ENCODE measurements around the gene PSTPIP1. TPM values are rescaled to one million over a fixed set of nuclear protein-coding genes. Genes with fewer than 3 reads are reported as not detected.
A peak's percentile ranks its signal among the peaks of the same experiment; 100 is the strongest.

PSTPIP1 gene
- total RNA-seq, 1 experiment from 2014 or later, result not detected

- peak; percentile 69; the same call in 1 of the 2 replicates for ATAC-seq
- Histone ChIP-seq H3K36me3 (ENCODE audit: low read depth, low read length) (no peaks in the 10 kb centered on the region), H3F3A (ENCODE audit: low read length, unreplicated experiment) (no peaks in the 10 kb centered on the region), H3K4me3 (ENCODE audit: low read length) (no peak overlapping the region), H3K27ac (ENCODE audit: low read length) (no peak overlapping the region), H3K4me2 (ENCODE audit: low read length) (no peak overlapping the region), H2AFZ (ENCODE audit: low read length) (no peak overlapping the region), H3K79me2 (ENCODE audit: low read length) (no peaks in the 10 kb centered on the region), H3K9me2 (replicated peaks; ENCODE audit: low read length) (no peaks in the 10 kb centered on the region), H4K20me1 (ENCODE audit: low read length) (no peaks in the 10 kb centered on the region), H3K27me3 (ENCODE audit: low read length) (no peaks in the 10 kb centered on the region), H3K9ac (ENCODE audit: low read length) (no peak overlapping the region), H3K9me3 (ENCODE audit: low read length) (no peaks in the 10 kb centered on the region), H3K4me1 (ENCODE audit: insufficient read depth, low read length) (0 out of 2 replicates have a peak, but pooled peaks cover 6% of the 10 kb centered on the region)
- TF ChIP-seq EZH2 (IDR thresholded peaks at IDR 0.05; ENCODE audit: low read length, unreplicated experiment), result no peak
- no peak for TF ChIP-seq EZH2phosphoT487 (IDR thresholded peaks at IDR 0.05; ENCODE audit: borderline replicate concordance, low read length)
- TF ChIP-seq CTCF (conservative IDR thresholded peaks at IDR 0.05; ENCODE audit: low read depth, low read length), result no peak
- DNase-seq, result peak; percentile 41
- POLR2A ChIA-PET (ENCODE audit: unreplicated experiment), result no interaction called here
- CTCF ChIA-PET, result no interaction called here
- intact Hi-C loops (cut with micrococcal nuclease), result no loop called here
- no TSS peak for BruUV-seq (replicated peaks)
Observed at GRCh38 chr15:76996526-76997401, 1.8 kb downstream of the PSTPIP1 start.

GRCh38 chr15:76998663-76999285, 3.8 kb downstream of the PSTPIP1 start:
- H3K4me2 ChIP-seq (ENCODE audit: low read length), result no peak overlapping the region
- DNase-seq (no peak), ATAC-seq (no peak)
- H2AFZ ChIP-seq (ENCODE audit: low read length), result no peak overlapping the region
- no peaks in the 10 kb centered on the region for H3K79me2 ChIP-seq (ENCODE audit: low read length)
- no peaks in the 10 kb centered on the region for H3K27me3 ChIP-seq (ENCODE audit: low read length)
- intact Hi-C loops (cut with micrococcal nuclease), result no loop called here
- BruUV-seq (replicated peaks), result no TSS peak
- H3K27ac ChIP-seq (ENCODE audit: low read length), result no peak overlapping the region
- H3K4me1 ChIP-seq (ENCODE audit: insufficient read depth, low read length), result 0 out of 2 replicates have a peak, but pooled peaks cover 6% of the 10 kb centered on the region
- no peaks in the 10 kb centered on the region for H3K9me3 ChIP-seq (ENCODE audit: low read length)
- no peaks in the 10 kb centered on the region for H3K36me3 ChIP-seq (ENCODE audit: low read depth, low read length)
- POLR2A ChIA-PET (ENCODE audit: unreplicated experiment), result no interaction called here
- CTCF ChIA-PET, result no interaction called here
- no peaks in the 10 kb centered on the region for H3F3A ChIP-seq (ENCODE audit: low read length, unreplicated experiment)
- no peak overlapping the region for H3K4me3 ChIP-seq (ENCODE audit: low read length)
- no peak overlapping the region for H3K9ac ChIP-seq (ENCODE audit: low read length)
- TF ChIP-seq EZH2phosphoT487 (IDR thresholded peaks at IDR 0.05; ENCODE audit: borderline replicate concordance, low read length) (no peak), CTCF (conservative IDR thresholded peaks at IDR 0.05; ENCODE audit: low read depth, low read length) (no peak), EZH2 (IDR thresholded peaks at IDR 0.05; ENCODE audit: low read length, unreplicated experiment) (no peak)
- no peaks in the 10 kb centered on the region for H3K9me2 ChIP-seq (replicated peaks; ENCODE audit: low read length)
- no peaks in the 10 kb centered on the region for H4K20me1 ChIP-seq (ENCODE audit: low read length)

- no peak for TF ChIP-seq CTCF (conservative IDR thresholded peaks at IDR 0.05; ENCODE audit: low read depth, low read length)
- no peak for TF ChIP-seq EZH2 (IDR thresholded peaks at IDR 0.05; ENCODE audit: low read length, unreplicated experiment)
- no peak for TF ChIP-seq EZH2phosphoT487 (IDR thresholded peaks at IDR 0.05; ENCODE audit: borderline replicate concordance, low read length)
- no peak for ATAC-seq
- POLR2A ChIA-PET (ENCODE audit: unreplicated experiment), result no interaction called here
- H3K79me2 ChIP-seq (ENCODE audit: low read length), result no peaks in the 10 kb centered on the region
- CTCF ChIA-PET, result no interaction called here
- no peak overlapping the region for H2AFZ ChIP-seq (ENCODE audit: low read length)
- no peaks in the 10 kb centered on the region for H3F3A ChIP-seq (ENCODE audit: low read length, unreplicated experiment)
- no peaks in the 10 kb centered on the region for H3K9me2 ChIP-seq (replicated peaks; ENCODE audit: low read length)
- no peak for DNase-seq
- H3K4me3 ChIP-seq (ENCODE audit: low read length), result no peak overlapping the region
- intact Hi-C loops (cut with micrococcal nuclease), result no loop called here
- BruUV-seq (replicated peaks), result no TSS peak
- H3K36me3 ChIP-seq (ENCODE audit: low read depth, low read length), result no peaks in the 10 kb centered on the region
- H3K9me3 ChIP-seq (ENCODE audit: low read length), result no peaks in the 10 kb centered on the region
- no peak overlapping the region for H3K4me2 ChIP-seq (ENCODE audit: low read length)
- no peaks in the 10 kb centered on the region for H4K20me1 ChIP-seq (ENCODE audit: low read length)
- 0 out of 2 replicates have a peak, but pooled peaks cover 6% of the 10 kb centered on the region for H3K4me1 ChIP-seq (ENCODE audit: insufficient read depth, low read length)
- H3K27me3 ChIP-seq (ENCODE audit: low read length), result no peaks in the 10 kb centered on the region
- no peak overlapping the region for H3K27ac ChIP-seq (ENCODE audit: low read length)
- H3K9ac ChIP-seq (ENCODE audit: low read length), result no peak overlapping the region
Observed at GRCh38 chr15:76999996-77000395, 5.1 kb downstream of the PSTPIP1 start.
